Kidney epithelial cell (primary cell): ENCODE data around the gene HK1. TPM values are rescaled to one million over a fixed set of nuclear protein-coding genes. Genes with fewer than 3 reads are reported as not detected.
"Not testable (repeated sequence)": the region's sequence is repeated elsewhere in the genome, so short reads cannot be mapped to it uniquely, and the experiment has no call there.

Experiments used
- DNase-seq: peaks from one replicate; pipeline ENCODE4 v3.0.0-alpha.2; 2010; ENCODE audit warnings: low read depth
- H3K27me3 ChIP-seq: 2 replicates; pipeline ENCODE4 v1.6.0; 2011; ENCODE audit warnings: low read length; ENCODE audit not compliant: control insufficient read depth, insufficient read depth
- H3K36me3 ChIP-seq: 2 replicates; pipeline ENCODE4 v1.5.1; 2011; ENCODE audit warnings: low read length; ENCODE audit not compliant: control insufficient read depth, insufficient read depth
- H3K4me3 ChIP-seq: 2 replicates; pipeline ENCODE4 v1.5.1; 2011; ENCODE audit warnings: low read depth, mild to moderate bottlenecking, control low read depth, low read length
- total RNA-seq: library from RNA; depleted of rRNA; stranded (reverse); fragments of >200 nt; gene quantifications from 2 replicates; pipeline ENCODE4 v1.2.3, GENCODE V29; 2015
- TF ChIP-seq, protein P1 (sequence below): IDR thresholded peaks from 2 replicates; pipeline ENCODE4 v1.5.1; 2011; ENCODE audit warnings: mild to moderate bottlenecking, moderate library complexity, low read length, control low read depth, inconsistent platforms; ENCODE audit not compliant: insufficient read depth, poor library complexity, severe bottlenecking

Gene HK1
- total RNA-seq, 1 donor from 2014 or later: 81.7 TPM

GRCh38 chr10:69318867-69319727 is 40.8 kb downstream of the HK1 start:
- no peak for DNase-seq
- no peaks in the 10 kb centered on the region for H3K36me3 ChIP-seq
- TF ChIP-seq, protein P1, sequence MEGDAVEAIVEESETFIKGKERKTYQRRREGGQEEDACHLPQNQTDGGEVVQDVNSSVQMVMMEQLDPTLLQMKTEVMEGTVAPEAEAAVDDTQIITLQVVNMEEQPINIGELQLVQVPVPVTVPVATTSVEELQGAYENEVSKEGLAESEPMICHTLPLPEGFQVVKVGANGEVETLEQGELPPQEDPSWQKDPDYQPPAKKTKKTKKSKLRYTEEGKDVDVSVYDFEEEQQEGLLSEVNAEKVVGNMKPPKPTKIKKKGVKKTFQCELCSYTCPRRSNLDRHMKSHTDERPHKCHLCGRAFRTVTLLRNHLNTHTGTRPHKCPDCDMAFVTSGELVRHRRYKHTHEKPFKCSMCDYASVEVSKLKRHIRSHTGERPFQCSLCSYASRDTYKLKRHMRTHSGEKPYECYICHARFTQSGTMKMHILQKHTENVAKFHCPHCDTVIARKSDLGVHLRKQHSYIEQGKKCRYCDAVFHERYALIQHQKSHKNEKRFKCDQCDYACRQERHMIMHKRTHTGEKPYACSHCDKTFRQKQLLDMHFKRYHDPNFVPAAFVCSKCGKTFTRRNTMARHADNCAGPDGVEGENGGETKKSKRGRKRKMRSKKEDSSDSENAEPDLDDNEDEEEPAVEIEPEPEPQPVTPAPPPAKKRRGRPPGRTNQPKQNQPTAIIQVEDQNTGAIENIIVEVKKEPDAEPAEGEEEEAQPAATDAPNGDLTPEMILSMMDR: no peak
- H3K4me3 ChIP-seq: peak overlapping the region; percentile 92
- H3K27me3 ChIP-seq: no peaks in the 10 kb centered on the region

DNA sequence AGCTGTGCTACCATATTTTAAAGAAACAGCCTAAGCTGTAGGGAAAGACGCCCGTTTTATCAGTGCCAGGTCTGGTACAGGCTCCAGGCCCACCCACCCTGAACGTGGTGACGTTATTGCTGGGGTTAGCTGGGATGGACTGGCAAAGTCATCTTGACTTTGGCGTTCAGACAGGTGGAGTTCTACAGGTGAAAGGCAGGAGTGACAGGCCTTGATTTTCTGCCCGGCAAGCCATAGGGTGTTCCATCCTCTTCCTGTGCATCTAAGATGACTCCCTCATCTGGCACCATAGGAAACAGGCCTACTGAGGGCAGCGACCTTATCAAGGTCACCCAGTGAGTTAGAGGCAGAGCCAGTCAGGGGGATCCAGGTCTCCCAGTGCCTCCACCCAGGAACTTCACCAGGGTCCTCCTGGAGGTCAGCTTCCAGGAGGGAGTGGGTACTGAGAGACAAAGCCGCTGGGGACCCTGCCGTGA is 41.6 kb downstream of the HK1 start:
- peak overlapping the region; percentile 92 for H3K4me3 ChIP-seq
- no peak for DNase-seq
- no peaks in the 10 kb centered on the region for H3K36me3 ChIP-seq
- TF ChIP-seq, protein P1: no peak
- H3K27me3 ChIP-seq: no peaks in the 10 kb centered on the region

GRCh38 chr10:69320521-69320920 is 42.2 kb downstream of the HK1 start:
- Histone ChIP-seq H3K27me3 (no peaks in the 10 kb centered on the region), H3K36me3 (no peaks in the 10 kb centered on the region), H3K4me3 (no peak overlapping the region)
- DNase-seq: no peak
- TF ChIP-seq, protein P1: no peak

GRCh38 chr10:69321039-69321715 is 42.9 kb downstream of the HK1 start:
- no peak overlapping the region for H3K4me3 ChIP-seq
- H3K36me3 ChIP-seq: no peaks in the 10 kb centered on the region
- TF ChIP-seq, protein P1: no peak

DNA sequence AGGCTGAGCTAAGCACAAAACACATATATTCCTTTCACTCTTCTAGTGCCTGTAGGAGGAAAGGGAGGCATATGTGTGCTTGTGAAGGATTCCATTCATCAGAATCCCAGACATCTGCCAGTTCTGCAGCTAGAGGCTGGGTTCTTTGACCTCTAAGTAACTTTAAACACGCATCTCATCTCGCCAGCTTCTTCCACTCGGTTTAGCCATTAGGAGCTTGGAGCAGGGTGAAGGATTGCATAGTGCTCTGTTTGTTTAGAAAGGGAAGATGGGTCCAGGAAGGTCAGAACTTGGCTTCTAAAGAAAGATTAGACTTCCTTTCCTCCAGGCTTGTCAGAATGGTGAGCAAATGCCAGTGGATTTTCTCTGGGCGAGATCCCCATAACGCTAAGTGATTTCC is 43.6 kb downstream of the HK1 start:
- H3K36me3 ChIP-seq: no peaks in the 10 kb centered on the region
- no peaks in the 10 kb centered on the region for H3K27me3 ChIP-seq
- DNase-seq: no peak
- no peak overlapping the region for H3K4me3 ChIP-seq
- TF ChIP-seq, protein P1: no peak

More at GRCh38 chr10:69321039-69321715, 42.9 kb downstream of the HK1 start:
- no peak for DNase-seq
- no peaks in the 10 kb centered on the region for H3K27me3 ChIP-seq

DNA sequence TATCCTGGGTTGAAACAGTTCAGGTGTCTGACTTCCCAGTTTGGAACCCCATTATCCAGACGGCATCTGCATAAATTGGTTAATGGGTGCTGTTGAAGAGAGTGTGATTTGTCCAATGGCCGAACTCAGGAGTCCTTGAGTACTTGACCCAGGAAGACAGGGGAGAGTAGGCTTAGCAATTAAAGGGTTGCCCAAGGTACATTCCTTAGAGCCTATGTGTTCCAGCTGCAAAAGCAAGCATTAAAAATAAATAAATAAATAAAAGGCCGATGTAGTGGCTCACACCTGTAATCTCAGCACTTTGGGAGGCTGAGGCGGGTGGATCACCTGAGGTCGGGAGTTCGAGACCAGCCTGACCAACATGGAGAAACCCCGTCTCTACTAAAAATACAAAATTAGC is 44.0 kb downstream of the HK1 start:
- not testable (repeated sequence) for H3K27me3 ChIP-seq, H3K36me3 ChIP-seq, H3K4me3 ChIP-seq, DNase-seq
